ENCODE measurements around the gene MED31. TPM values are rescaled to one million over a fixed set of nuclear protein-coding genes. Genes with fewer than 3 reads are reported as not detected.

Gene MED31
- total and polyA plus RNA-seq, 10 donors: 6.0 to 28.9 (median 16.8) TPM

DNA sequence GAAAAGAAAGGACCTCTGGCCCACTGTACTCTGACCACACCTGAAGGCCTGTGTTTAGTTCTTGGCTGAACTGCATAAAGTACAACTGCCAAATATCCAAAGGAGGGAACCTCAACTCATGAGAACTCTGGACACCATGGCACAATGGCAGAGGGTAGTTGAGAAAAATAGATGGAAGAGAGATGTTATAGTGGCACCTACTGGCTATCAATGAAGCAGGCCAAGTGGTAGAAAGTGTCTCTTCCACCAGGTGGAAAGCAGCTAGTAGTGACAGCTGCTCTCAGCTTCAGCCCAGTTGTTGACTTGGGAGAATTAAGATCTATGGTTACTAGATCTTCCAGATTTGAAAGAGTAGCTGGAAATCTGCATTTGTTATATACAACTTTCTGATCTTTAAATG, 3.2 kb downstream of the MED31 start:
- no peak for TF ChIP-seq POLR2A (IDR thresholded peaks at IDR 0.05)
- TF ChIP-seq, protein P1, sequence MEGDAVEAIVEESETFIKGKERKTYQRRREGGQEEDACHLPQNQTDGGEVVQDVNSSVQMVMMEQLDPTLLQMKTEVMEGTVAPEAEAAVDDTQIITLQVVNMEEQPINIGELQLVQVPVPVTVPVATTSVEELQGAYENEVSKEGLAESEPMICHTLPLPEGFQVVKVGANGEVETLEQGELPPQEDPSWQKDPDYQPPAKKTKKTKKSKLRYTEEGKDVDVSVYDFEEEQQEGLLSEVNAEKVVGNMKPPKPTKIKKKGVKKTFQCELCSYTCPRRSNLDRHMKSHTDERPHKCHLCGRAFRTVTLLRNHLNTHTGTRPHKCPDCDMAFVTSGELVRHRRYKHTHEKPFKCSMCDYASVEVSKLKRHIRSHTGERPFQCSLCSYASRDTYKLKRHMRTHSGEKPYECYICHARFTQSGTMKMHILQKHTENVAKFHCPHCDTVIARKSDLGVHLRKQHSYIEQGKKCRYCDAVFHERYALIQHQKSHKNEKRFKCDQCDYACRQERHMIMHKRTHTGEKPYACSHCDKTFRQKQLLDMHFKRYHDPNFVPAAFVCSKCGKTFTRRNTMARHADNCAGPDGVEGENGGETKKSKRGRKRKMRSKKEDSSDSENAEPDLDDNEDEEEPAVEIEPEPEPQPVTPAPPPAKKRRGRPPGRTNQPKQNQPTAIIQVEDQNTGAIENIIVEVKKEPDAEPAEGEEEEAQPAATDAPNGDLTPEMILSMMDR (IDR thresholded peaks at IDR 0.05 in 8 of 11, conservative IDR thresholded peaks at IDR 0.05 in 3 of 11): peak in 7 of 11 experiments; percentile 14 to 41 (median 39)
- Histone ChIP-seq H3K36me3 (peaks cover 0 to 66% (median 34%) of the 10 kb centered on the region in 6 donors), H3K4me3 (no peak overlapping the region), H3K27ac (no peak overlapping the region), H3K4me1 (peaks cover 22 to 88% (median 52%) of the 10 kb centered on the region in 6 donors), H3K27me3 (replicated peaks in 1 of 7) (peaks cover 0 to 9% (median 0%) of the 10 kb centered on the region in 7 donors), H3K9me3 (no peaks in the 10 kb centered on the region)
- intact Hi-C loops (cut with DNase I; ENCODE audit: low total_unique reads): loop anchor here (5.0 kb wide), 1 partner anchor 176 kb away; no protein-coding TSS in a partner anchor
- no peak for DNase-seq

DNA sequence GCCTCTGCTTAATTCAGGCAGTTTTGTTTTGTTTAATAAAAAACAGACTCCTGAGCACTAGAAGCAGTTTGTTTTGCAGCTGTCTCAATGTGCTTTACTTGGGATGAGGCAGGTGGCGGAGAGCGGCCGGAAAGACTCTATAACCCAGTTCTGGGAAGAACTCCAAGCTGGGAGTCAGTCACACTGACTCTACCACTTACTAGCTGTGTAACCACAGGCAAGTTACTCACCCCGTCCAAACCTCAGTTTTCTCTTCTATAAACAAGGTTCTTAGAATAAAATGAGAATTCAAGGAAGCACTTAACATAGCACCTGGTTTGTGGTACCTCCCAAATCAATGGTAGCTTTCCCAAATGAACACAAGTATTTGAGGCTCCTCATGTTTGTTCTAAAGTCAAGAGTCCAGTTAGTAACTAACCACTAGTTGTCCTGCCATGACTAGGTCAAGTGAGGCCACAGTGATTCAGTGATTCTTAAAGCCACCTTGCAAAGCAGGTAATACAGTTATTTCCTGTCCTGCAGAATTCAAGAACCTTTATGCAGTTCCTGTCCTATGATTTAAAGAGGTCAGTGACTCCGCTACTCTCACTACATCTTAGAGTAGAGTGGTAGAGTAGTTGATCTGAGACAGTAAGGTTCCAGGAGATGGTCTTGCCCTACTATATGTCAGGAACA, 7.8 kb downstream of the MED31 start:
- H3K27ac ChIP-seq: no peak overlapping the region
- H3K4me3 ChIP-seq: no peak overlapping the region
- DNase-seq: no peak
- no peaks in the 10 kb centered on the region for H3K9me3 ChIP-seq
- no peaks in the 10 kb centered on the region for H3K27me3 ChIP-seq (replicated peaks in 1 of 7)
- intact Hi-C loops (cut with DNase I; ENCODE audit: low total_unique reads): no loop called here
- peaks cover 22 to 88% (median 51%) of the 10 kb centered on the region in 6 donors for H3K4me1 ChIP-seq
- WGBS, 5 donors: 75 to 92% (median 81%) methylated on average over 5 of the region's 5 CpGs
- H3K36me3 ChIP-seq: peaks cover 0 to 66% (median 34%) of the 10 kb centered on the region in 6 donors
- TF ChIP-seq POLR2A (IDR thresholded peaks at IDR 0.05) (no peak), POLR2AphosphoS5 (IDR thresholded peaks at IDR 0.05) (no peak)
- TF ChIP-seq, protein P1 (IDR thresholded peaks at IDR 0.05 in 8 of 11, conservative IDR thresholded peaks at IDR 0.05 in 3 of 11): no peak

DNA sequence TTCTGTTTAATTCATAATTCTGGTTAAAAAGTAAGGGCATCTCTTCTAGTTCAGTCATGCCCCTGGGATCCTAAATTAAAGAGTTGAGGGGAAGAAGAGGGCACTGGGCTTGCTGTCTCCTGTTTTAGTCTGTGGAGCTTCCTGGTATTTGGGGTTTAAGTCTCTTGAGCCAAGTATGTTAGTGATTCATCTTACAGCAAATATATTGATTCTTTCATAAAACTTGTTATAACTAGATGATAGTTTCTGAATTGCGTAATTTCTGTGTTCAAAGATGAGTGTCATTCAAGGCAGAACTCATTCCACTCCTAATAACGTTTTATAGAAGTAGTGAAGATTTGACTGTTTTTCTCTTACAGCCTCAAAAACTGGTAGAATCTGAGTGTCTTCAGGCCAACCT, 8.8 kb downstream of the MED31 start:
- intact Hi-C loops (cut with DNase I; ENCODE audit: low total_unique reads): no loop called here
- no peaks in the 10 kb centered on the region for H3K27me3 ChIP-seq (replicated peaks in 1 of 7)
- peaks cover 0 to 56% (median 30%) of the 10 kb centered on the region in 6 donors for H3K36me3 ChIP-seq
- H3K4me3 ChIP-seq: peak overlapping the region in 3 of 8 donors; percentile 86 to 94 (median 89)
- WGBS, 5 donors: 41 to 63% (median 56%) methylated on average over 2 of the region's 2 CpGs
- no peak for TF ChIP-seq POLR2AphosphoS5 (IDR thresholded peaks at IDR 0.05)
- TF ChIP-seq POLR2A (IDR thresholded peaks at IDR 0.05): no peak
- TF ChIP-seq, protein P1 (IDR thresholded peaks at IDR 0.05 in 8 of 11, conservative IDR thresholded peaks at IDR 0.05 in 3 of 11): no peak
- H3K27ac ChIP-seq: peak overlapping the region in 2 of 8 donors; percentile 12 to 93
- no peaks in the 10 kb centered on the region for H3K9me3 ChIP-seq
- peaks cover 24 to 88% (median 47%) of the 10 kb centered on the region in 6 donors for H3K4me1 ChIP-seq
- no peak for DNase-seq

DNA sequence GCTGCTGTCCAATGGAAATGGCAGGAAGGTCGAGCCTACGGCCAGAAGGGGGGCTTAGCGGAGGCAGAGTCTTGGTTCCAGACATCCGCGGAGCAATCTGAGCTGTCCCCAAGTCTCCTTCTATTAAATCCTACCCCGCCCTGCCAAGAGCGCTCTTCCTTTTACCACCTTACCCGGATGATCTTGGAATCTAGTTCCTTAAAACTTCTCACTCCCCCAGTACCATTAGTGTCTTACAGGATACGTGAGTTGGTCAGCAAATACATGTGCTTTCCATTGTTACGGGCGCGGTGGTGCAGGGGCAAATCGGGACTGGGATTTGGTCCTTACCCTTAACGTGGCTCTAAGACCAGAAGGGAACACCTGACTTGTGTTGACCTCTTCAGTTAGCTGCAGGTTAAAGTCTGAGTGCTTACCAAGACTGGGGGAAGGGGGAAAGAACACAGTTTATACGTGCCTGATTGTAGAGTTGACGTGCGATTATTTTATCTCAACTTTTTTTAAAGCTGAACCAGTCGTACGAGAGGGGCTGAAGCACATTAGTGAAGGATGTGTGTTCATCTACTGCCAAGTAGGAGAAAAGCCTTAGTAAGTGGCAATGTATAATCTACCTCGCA, 10.1 kb downstream of the MED31 start:
- WGBS, 5 donors: 5 to 8% (median 7%) methylated on average over 20 of the region's 20 CpGs
- H3K9me3 ChIP-seq: no peaks in the 10 kb centered on the region
- TF ChIP-seq POLR2A (IDR thresholded peaks at IDR 0.05) (no peak), POLR2AphosphoS5 (IDR thresholded peaks at IDR 0.05) (no peak)
- TF ChIP-seq, protein P1 (IDR thresholded peaks at IDR 0.05 in 8 of 11, conservative IDR thresholded peaks at IDR 0.05 in 3 of 11): no peak
- no peak for DNase-seq
- H3K36me3 ChIP-seq: peaks cover 0 to 44% (median 27%) of the 10 kb centered on the region in 6 donors
- intact Hi-C loops (cut with DNase I; ENCODE audit: low total_unique reads): no loop called here
- H3K27ac ChIP-seq: peak overlapping the region; percentile 78 to 93 (median 91)
- no peaks in the 10 kb centered on the region for H3K27me3 ChIP-seq (replicated peaks in 1 of 7)
- peak overlapping the region; percentile 82 to 97 (median 92) for H3K4me3 ChIP-seq
- H3K4me1 ChIP-seq: peaks cover 24 to 85% (median 43%) of the 10 kb centered on the region in 6 donors
